ENCODE measurements around the gene STAG3. TPM values are rescaled to one million over a fixed set of nuclear protein-coding genes. Genes with fewer than 3 reads are reported as not detected.
A peak's percentile ranks its signal among the peaks of the same experiment; 100 is the strongest.

Gene STAG3
- total and polyA plus RNA-seq, 10 of the 15 experiments (the other 5 are each of a cell fraction or from before 2014, with no cell fraction given), result 73.0 to 306 (median 120) TPM

- TF ChIP-seq, protein P1, sequence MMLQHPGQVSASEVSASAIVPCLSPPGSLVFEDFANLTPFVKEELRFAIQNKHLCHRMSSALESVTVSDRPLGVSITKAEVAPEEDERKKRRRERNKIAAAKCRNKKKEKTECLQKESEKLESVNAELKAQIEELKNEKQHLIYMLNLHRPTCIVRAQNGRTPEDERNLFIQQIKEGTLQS (IDR thresholded peaks at IDR 0.05; ENCODE audit: borderline replicate concordance, extremely low read depth, low read depth, low read length), result no peak
- TF ChIP-seq CBX3 (IDR thresholded peaks at IDR 0.05; ENCODE audit: borderline replicate concordance, low read depth) (no peak), RB1 (IDR thresholded peaks at IDR 0.05; ENCODE audit: borderline replicate concordance) (no peak), SMAD1 (IDR thresholded peaks at IDR 0.05; ENCODE audit: low read depth, partially characterized antibody) (no peak), TCF3 (IDR thresholded peaks at IDR 0.05; ENCODE audit: borderline replicate concordance, insufficient read depth, low read depth, low read length) (no peak), CREB1 (IDR thresholded peaks at IDR 0.05; ENCODE audit: low read depth) (no peak; the same call in 1 of the 2 replicates), EGR1 (IDR thresholded peaks at IDR 0.05; ENCODE audit: borderline replicate concordance in 1 of 2, low read depth in 2 of 2, low read length in 2 of 2) (no peak), CBX5 (IDR thresholded peaks at IDR 0.05; ENCODE audit: low read depth) (no peak), EZH2 (IDR thresholded peaks at IDR 0.05; ENCODE audit: borderline replicate concordance, control insufficient read depth, low read depth, low read length) (no peak), SP1 (IDR thresholded peaks at IDR 0.05; ENCODE audit: low read depth, low read length) (peak; percentile 17), BHLHE40 (IDR thresholded peaks at IDR 0.05; ENCODE audit: borderline replicate concordance in 1 of 2, low read depth in 2 of 2, low read length in 1 of 2) (peak; percentile 21 to 40; a peak in 2 of 4 replicates), TCF7 (IDR thresholded peaks at IDR 0.05; ENCODE audit: borderline replicate concordance) (no peak), SMC3 (IDR thresholded peaks at IDR 0.05; ENCODE audit: borderline replicate concordance, low read length) (peak; percentile 20; the same call in 1 of the 2 replicates), MAX (IDR thresholded peaks at IDR 0.05; ENCODE audit: low read depth, low read length) (no peak), SREBF2 (IDR thresholded peaks at IDR 0.05; ENCODE audit: low read length) (no peak), SMAD5 (IDR thresholded peaks at IDR 0.05; ENCODE audit: low read depth) (no peak), PML (IDR thresholded peaks at IDR 0.05; ENCODE audit: low read length) (peak; percentile 61; the same call in 1 of the 2 replicates), SREBF1 (IDR thresholded peaks at IDR 0.05; ENCODE audit: low read length) (no peak), ESRRA (IDR thresholded peaks at IDR 0.05; ENCODE audit: low read length) (no peak), IKZF2 (IDR thresholded peaks at IDR 0.05) (peak; percentile 46 to 66; a peak in 2 of 4 replicates), YY1 (IDR thresholded peaks at IDR 0.05; ENCODE audit: low read depth, low read length) (peak; percentile 59; the same call in 1 of the 2 replicates), SUZ12 (IDR thresholded peaks at IDR 0.05; ENCODE audit: unreplicated experiment) (no peak), MEF2B (IDR thresholded peaks at IDR 0.05; ENCODE audit: partially characterized antibody, poor library complexity, severe bottlenecking) (no peak), KDM1A (IDR thresholded peaks at IDR 0.05; ENCODE audit: borderline replicate concordance) (no peak)
- TF ChIP-seq, protein P2, sequence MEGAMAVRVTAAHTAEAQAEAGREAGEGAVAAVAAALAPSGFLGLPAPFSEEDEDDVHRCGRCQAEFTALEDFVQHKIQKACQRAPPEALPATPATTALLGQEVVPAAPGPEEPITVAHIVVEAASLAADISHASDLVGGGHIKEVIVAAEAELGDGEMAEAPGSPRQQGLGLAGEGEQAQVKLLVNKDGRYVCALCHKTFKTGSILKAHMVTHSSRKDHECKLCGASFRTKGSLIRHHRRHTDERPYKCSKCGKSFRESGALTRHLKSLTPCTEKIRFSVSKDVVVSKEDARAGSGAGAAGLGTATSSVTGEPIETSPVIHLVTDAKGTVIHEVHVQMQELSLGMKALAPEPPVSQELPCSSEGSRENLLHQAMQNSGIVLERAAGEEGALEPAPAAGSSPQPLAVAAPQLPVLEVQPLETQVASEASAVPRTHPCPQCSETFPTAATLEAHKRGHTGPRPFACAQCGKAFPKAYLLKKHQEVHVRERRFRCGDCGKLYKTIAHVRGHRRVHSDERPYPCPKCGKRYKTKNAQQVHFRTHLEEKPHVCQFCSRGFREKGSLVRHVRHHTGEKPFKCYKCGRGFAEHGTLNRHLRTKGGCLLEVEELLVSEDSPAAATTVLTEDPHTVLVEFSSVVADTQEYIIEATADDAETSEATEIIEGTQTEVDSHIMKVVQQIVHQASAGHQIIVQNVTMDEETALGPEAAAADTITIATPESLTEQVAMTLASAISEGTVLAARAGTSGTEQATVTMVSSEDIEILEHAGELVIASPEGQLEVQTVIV (IDR thresholded peaks at IDR 0.05; ENCODE audit: borderline replicate concordance, partially characterized antibody), result no peak
Measured at GRCh38 chr7:100208911-100209408, 31.2 kb downstream of the STAG3 start (continued).
